SK-N-SH treated with all-trans-retinoic acid at 6 μM for 48 hours (cell line): ENCODE data around the gene SLC30A1.

Experiments used
- ARNTL ChIP-seq: fragments of 450-650 bp; formaldehyde crosslinking; IDR thresholded peaks from 2 replicates; pipeline ENCODE4 v1.5.0; 2020; ENCODE audit warnings: low read depth, mild to moderate bottlenecking, moderate library complexity, borderline replicate concordance
- CREB5 ChIP-seq: fragments of 250-450 bp; sonication (Bioruptor Pico); IDR thresholded peaks from 2 replicates; pipeline ENCODE4 v1.5.1; 2020; ENCODE audit warnings: low read depth, mild to moderate bottlenecking, moderate library complexity
- CSDC2 ChIP-seq: fragments of 250-450 bp; sonication (Bioruptor Pico); IDR thresholded peaks from 2 replicates; pipeline ENCODE4 v1.5.0; 2020; ENCODE audit warnings: mild to moderate bottlenecking, moderate library complexity
- GLIS3 ChIP-seq: fragments of 250-450 bp; sonication (Bioruptor Pico); IDR thresholded peaks from 2 replicates; pipeline ENCODE4 v1.5.0; 2020; ENCODE audit warnings: mild to moderate bottlenecking, moderate library complexity
- PATZ1 ChIP-seq: fragments of 250-450 bp; sonication (Bioruptor Pico); IDR thresholded peaks from 2 replicates; pipeline ENCODE4 v1.8.0; 2020; ENCODE audit warnings: mild to moderate bottlenecking, moderate library complexity, borderline replicate concordance
- POU6F1 ChIP-seq: fragments of 250-450 bp; sonication (Bioruptor Pico); IDR thresholded peaks from 2 replicates; pipeline ENCODE4 v1.8.0; 2021; ENCODE audit warnings: low read depth, mild to moderate bottlenecking, moderate library complexity, borderline replicate concordance
- RARB ChIP-seq: fragments of 250-450 bp; sonication (Bioruptor Pico); IDR thresholded peaks from 2 replicates; pipeline ENCODE4 v1.8.0; 2021; ENCODE audit warnings: mild to moderate bottlenecking, moderate library complexity
- SNAI2 ChIP-seq: fragments of 250-450 bp; sonication (Bioruptor Pico); IDR thresholded peaks from 2 replicates; pipeline ENCODE4 v1.5.0; 2020; ENCODE audit warnings: mild to moderate bottlenecking, moderate library complexity
- TOX ChIP-seq: fragments of 250-450 bp; sonication (Bioruptor Pico); IDR thresholded peaks from 2 replicates; pipeline ENCODE4 v1.8.0; 2021; ENCODE audit warnings: mild to moderate bottlenecking, moderate library complexity, borderline replicate concordance
- ZFP3 ChIP-seq: fragments of 250-450 bp; sonication (Bioruptor Pico); IDR thresholded peaks from 2 replicates; pipeline ENCODE4 v1.5.0; 2020; ENCODE audit warnings: mild to moderate bottlenecking, moderate library complexity
- ZFP30 ChIP-seq: fragments of 450-650 bp; formaldehyde crosslinking; IDR thresholded peaks from 2 replicates; pipeline ENCODE4 v1.5.0; 2022; ENCODE audit warnings: mild to moderate bottlenecking, moderate library complexity

GRCh38 chr1:211553549-211553948, 25.4 kb downstream of the SLC30A1 start:
- TF ChIP-seq ZFP30 (CRISPR knock-in tag), result no peak
- no peak for TF ChIP-seq PATZ1
- no peak for TF ChIP-seq SNAI2
- no peak for TF ChIP-seq RARB (CRISPR knock-in tag)
- no peak for TF ChIP-seq POU6F1
- no peak for TF ChIP-seq ZFP3 (CRISPR knock-in tag)
- TF ChIP-seq GLIS3 (CRISPR knock-in tag), result no peak
- TF ChIP-seq CSDC2 (CRISPR knock-in tag), result no peak
- no peak for TF ChIP-seq TOX
- TF ChIP-seq CREB5 (CRISPR knock-in tag), result no peak
- TF ChIP-seq ARNTL (CRISPR knock-in tag), result no peak
